ENCODE results near the gene HSBP1L1. TPM values are rescaled to one million over a fixed set of nuclear protein-coding genes. Genes with fewer than 3 reads are reported as not detected.

The HSBP1L1 gene
- total and polyA plus RNA-seq, 2 donors: 4.9 to 8.6 TPM

DNA sequence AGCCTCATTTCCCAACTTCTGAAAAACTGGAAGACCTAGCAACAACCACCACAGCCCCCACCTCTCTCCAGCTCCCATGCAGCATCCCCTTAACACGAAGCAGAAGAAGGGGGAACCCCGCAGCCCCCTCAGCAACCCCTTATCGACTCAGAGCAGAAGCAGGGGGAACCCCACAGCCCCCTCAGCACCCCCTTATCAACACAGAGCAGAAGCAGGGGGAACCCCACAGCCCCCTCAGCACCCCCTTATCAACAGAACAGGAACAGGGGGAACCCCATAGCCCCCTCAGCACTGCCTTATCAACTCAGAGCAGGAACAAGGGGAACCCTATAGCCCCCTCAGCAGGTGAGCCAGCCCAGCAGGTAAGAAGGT is 19.7 kb upstream of the HSBP1L1 start:
- DNase-seq (ENCODE audit: extremely low spot score): no peak
- no peaks in the 10 kb centered on the region for H3K36me3 ChIP-seq (ENCODE audit: insufficient read depth)
- no peak overlapping the region for H3K4me3 ChIP-seq (ENCODE audit: low read depth, low read length)
- no peaks in the 10 kb centered on the region for H3K4me1 ChIP-seq (ENCODE audit: insufficient read depth)
- WGBS: 77% methylated on average over 3 of the region's 3 CpGs
- H3K27ac ChIP-seq (ENCODE audit: low read depth): no peak overlapping the region

DNA sequence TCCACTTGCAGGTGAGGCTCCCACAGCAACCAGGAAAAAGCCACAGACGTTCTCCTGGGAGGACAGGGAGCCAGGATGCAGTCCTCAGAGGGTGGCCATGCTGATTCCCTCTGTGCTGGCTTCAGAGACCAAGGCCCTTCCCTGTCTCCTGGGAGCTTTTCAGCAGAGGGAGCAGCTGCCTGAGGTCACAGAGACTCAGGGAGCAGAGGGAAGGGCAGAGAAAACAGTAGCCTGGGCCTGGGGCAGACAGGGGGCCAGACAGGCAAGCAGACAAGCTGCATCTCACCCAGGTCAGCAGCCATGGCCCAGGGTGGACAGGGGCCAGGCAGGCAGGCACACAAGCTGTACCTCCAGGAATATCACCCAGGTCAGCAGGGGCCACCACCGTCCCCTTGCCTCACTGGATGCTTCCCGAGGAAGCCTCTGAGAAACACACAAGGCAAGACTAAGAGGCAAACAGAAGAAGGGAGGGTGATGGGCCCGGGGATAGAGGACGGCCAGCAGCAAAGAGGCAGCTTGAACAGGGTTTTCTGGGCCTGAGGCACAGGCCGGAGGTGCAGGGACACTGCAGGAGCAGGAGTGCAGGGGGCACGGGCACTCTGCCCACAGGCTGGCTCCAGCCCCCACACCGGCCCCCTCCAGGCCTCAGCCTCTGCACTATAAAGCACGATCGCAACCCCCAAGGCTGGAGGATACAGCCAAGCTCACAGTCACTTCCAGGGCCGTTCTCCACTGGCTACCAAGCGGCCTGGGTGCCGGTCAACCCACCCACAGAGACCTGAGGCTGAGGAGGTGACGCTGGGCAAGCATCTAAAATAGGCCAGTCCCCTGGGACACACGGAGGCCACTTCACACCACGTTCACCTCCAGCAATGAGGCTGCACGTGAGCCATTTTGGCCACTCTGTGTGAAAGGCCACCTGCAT is 19.1 kb upstream of the HSBP1L1 start:
- no peaks in the 10 kb centered on the region for H3K36me3 ChIP-seq (ENCODE audit: insufficient read depth)

DNA sequence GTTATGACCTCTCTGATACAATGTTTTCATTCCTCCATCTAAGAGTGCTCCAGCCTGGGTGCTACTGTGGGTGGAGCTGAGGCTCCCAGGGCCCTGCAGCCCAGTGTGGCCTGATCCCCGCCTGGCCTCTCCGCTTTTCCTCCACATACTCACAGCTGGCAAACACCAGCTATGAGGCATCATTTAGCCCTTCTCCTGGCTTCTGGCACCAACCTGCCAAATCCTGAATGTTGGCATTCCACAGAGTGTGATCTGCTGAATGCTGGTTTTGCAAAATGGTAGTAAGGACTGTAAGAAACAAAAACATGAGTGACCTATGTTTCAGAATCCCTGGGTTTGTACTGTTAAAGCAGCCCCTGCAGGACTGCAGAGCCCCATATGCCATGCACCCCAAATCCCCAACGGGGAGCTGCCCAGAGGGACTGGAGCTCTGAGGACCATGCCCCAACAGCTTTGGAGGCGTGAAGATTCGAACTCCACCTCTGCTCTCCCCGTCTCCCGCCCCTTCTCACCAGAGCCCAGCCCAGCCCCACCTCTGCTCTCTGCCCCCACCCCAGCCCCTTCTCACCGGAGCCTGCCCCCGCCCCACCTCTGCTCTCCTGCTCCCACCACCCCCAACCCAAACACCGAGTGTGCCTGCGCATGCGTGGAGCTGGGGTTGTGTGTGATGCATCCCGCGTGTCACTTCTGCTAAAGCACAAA is 17.2 kb upstream of the HSBP1L1 start:
- no peak for DNase-seq (ENCODE audit: extremely low spot score)
- Histone ChIP-seq H3K4me3 (ENCODE audit: low read depth, low read length) (no peak overlapping the region), H3K4me1 (ENCODE audit: insufficient read depth) (no peaks in the 10 kb centered on the region), H3K36me3 (ENCODE audit: insufficient read depth) (no peaks in the 10 kb centered on the region), H3K27ac (ENCODE audit: low read depth) (no peak overlapping the region)
- 87% methylated on average over 14 of the region's 14 CpGs for WGBS

More for the DNA sequence above, 19.1 kb upstream of the HSBP1L1 start:
- Histone ChIP-seq H3K4me1 (ENCODE audit: insufficient read depth) (no peaks in the 10 kb centered on the region), H3K4me3 (ENCODE audit: low read depth, low read length) (no peak overlapping the region), H3K27ac (ENCODE audit: low read depth) (no peak overlapping the region)
- WGBS: 80% methylated on average over 17 of the region's 17 CpGs
- DNase-seq (ENCODE audit: extremely low spot score): no peak

DNA sequence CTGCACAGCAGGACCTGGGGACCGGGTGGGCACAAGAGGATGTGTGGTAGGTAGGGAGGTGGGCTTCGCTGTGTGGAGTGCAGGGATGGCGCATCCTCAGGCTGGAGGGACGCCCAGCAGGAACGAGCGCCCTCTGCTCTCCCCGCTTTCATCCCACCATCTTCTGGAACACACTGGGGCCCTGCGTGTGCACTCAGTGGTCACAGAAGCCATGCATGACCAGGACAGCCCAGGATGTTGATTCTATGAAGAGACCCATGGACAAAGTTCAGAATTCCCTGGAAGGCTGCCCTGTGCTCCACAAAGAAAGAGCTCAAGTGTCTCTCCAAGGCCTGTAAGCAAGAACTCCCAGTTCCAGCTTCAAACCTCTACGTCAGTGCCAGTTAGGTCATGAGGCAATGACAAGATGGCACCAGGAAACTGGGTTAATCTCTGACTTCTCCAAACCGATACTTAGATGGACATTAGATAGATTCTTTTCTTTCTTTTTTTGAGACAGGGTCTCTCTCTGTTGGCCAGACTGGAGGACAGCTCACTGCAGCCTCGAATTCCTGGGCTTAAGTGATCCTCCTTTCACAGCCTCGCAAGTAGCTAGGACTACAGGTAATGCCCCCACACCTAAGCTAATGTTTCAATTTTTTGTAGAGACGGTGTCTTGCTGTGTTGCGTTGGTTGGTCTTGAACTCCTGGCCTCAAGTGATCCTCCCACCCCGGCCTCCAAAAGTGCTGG is 16.4 kb upstream of the HSBP1L1 start:
- WGBS: 94% methylated on average over 15 of the region's 15 CpGs
- Histone ChIP-seq H3K4me3 (ENCODE audit: low read depth, low read length) (no peak overlapping the region), H3K4me1 (ENCODE audit: insufficient read depth) (no peaks in the 10 kb centered on the region), H3K27ac (ENCODE audit: low read depth) (no peak overlapping the region), H3K36me3 (ENCODE audit: insufficient read depth) (no peaks in the 10 kb centered on the region)
- DNase-seq (ENCODE audit: extremely low spot score): no peak

DNA sequence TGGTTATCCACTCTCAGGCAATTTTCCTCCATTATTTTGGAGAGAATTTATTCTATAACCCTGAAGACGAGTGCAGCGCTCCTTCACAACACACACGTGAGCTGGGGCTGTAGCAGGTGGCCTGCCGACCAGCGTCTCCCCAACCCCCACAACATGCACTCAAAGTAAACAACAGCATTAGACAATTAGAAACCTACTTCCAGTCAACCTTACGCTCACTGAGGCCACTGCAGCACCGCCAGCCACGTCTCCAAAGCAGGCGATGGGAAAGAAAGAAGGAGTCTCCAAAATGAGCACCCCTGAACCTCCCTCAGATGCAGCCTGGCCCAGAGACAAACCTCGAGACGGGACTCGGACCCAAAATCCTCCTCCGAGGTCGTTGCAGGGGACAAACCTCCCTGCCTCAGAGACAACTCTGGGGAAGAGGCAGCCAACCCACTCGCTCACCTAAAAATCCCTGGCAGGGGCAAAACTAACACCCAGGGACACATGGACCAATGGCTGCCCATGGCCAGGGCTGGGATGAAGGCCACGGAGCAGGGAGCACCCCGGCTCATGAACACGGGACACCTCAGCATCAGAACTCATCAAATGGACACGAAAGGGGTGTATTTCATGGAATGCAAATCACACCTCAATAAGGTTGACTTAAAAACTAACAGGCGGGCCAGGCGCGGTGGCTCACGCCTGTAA is 15.6 kb upstream of the HSBP1L1 start:
- WGBS: 93% methylated on average over 23 of the region's 23 CpGs
- no peaks in the 10 kb centered on the region for H3K4me1 ChIP-seq (ENCODE audit: insufficient read depth)
- no peak overlapping the region for H3K27ac ChIP-seq (ENCODE audit: low read depth)
- no peak overlapping the region for H3K4me3 ChIP-seq (ENCODE audit: low read depth, low read length)
- H3K36me3 ChIP-seq (ENCODE audit: insufficient read depth): no peaks in the 10 kb centered on the region
- DNase-seq (ENCODE audit: extremely low spot score): no peak

DNA sequence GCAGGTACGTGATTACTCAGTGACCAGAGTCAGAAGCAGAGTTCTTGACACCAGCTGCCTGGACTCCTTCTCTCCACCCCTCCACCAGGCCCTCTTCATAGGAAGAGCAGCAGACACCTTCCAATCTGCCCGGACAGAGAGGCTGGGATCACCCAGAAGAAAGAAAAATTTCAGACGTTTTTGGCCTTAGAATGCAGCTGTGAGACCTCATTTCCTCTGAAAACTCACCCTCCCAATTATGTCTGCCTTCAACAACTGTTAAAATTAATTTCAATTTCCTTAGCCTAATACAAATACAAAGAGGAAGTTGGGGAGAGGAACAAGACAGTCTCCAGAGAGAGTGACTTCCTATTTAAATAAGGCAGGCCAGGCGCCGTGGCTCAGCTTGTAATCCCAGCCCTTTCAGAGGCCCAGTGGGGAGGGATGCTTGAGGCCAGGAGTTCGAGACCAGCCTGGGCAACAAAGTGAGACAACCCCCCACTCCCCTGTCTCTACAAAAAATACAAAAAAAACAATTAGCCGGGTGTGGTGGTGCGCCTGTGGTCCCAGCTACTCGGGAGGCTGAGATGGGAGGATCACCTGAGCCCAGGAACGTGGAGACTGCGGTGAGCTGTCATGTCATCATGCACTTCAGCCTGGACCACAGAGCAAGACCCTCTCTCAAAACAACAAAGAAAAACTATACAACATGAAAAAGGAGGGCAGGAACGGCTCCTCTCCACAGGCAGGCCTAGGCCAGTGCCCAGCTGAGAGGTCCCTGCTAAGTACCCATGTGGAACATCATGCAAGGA is 14.6 kb upstream of the HSBP1L1 start:
- no peaks in the 10 kb centered on the region for H3K36me3 ChIP-seq (ENCODE audit: insufficient read depth)
- no peak for DNase-seq (ENCODE audit: extremely low spot score)
- H3K4me3 ChIP-seq (ENCODE audit: low read depth, low read length): peak overlapping the region; percentile 96
- H3K4me1 ChIP-seq (ENCODE audit: insufficient read depth): no peaks in the 10 kb centered on the region
- H3K27ac ChIP-seq (ENCODE audit: low read depth): no peak overlapping the region
- 68% methylated on average over 12 of the region's 12 CpGs for WGBS

DNA sequence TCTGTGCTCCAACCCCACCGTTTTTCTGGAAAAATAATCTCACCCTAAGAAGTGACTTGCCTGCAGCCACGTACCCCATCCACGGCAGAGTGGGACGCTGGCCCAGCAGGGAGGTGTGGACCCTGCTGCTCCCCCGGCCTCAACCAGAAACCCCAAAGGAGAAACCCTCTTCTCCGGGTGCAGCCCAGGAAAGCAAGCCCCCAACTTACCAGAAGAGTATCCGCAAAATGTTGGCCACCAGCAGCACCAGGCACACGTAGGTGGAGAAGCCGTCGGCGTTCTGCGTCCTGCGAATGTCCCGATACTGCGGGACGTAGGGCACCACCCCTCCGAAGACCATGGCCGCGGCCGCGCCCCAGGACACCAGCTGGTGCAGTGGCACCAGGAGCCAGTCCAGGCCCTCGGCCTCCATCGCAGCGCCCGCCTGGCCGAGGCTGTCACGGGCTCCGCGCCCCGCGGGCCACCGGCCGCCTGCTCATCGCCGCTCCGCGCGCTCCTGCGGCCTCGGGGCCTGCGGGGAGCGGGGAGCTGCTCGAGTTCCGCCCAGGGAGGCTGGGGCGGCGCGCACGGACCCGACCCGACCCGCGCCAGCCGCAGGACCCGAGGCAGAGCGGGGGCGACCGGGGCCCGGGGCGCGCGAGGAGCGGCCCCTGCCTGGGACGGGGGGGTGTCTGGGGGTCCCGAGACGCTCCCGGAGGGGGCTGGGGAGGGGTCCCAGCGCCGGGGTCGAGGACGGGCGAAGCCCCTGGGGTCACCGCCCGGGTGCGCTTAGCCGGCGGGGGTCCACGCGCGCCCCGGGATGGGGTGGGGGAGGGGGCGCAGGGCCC is 13.7 kb upstream of the HSBP1L1 start:
- DNase-seq (ENCODE audit: extremely low spot score): no peak
- WGBS: 4% methylated on average over 81 of the region's 81 CpGs
- H3K4me1 ChIP-seq (ENCODE audit: insufficient read depth): no peaks in the 10 kb centered on the region
- no peak overlapping the region for H3K27ac ChIP-seq (ENCODE audit: low read depth)
- peak overlapping the region; percentile 96 for H3K4me3 ChIP-seq (ENCODE audit: low read depth, low read length)
- no peaks in the 10 kb centered on the region for H3K36me3 ChIP-seq (ENCODE audit: insufficient read depth)

DNA sequence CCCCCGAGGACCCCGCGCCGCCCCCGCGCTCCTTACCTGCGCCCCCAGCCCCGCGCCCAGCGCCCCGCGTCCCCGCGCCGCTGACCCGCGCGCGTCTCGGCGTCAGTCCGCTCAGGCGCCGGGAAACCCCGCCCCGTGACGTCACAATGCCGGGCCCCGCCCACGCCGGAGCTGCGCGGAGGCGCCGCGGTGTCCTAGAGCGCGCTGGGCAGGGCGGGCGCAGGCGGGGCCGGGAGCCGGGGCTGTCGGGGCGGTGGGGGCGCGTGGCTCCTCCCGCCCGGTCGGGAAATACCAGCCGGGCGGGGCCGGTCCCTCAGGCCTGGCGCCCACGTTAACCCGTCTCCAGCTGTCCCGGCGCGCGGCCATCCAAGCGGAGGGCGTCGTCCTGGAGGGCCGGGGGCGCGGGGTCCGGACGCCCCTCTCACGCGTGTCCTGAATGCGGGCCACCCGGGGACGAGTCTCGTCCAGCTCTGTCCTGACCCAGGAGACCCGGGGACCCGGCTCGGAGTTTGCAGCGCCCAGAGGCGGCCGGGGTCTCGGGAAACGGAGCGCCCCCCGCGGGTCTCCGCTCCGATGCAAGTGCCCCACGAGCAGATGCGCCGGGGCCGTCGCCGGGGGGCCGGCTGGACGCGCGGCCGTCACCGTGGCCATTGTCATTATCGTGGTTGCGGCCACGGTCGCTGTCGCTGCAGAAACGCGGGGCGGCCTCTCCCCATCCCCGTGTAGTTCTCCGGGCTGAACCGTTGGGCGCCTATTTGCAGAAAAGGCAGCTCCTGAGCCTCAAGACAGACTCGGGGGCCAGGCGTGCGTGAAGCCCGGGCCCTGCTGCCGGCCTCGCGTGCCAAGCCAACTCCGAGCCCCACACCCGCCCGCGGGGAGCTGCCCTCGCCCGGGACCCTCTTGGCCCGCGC is 12.6 kb upstream of the HSBP1L1 start, which contains the start of gene SLC66A2:
SLC66A2 (minus strand) TSS at position 109 of the 911 bp plus-strand sequence. CDS start 727 bp downstream, outside the sequence.
- Histone ChIP-seq H3K4me3 (ENCODE audit: low read depth, low read length) (peak within 1 kb of the TSS; percentile 96), H3K4me1 (ENCODE audit: insufficient read depth) (no peaks in the 10 kb centered on the region), H3K27ac (ENCODE audit: low read depth) (no peak within 1 kb of the TSS), H3K36me3 (ENCODE audit: insufficient read depth) (no peaks in the 10 kb centered on the region)
- DNase-seq (ENCODE audit: extremely low spot score): no peak
- WGBS: under 1% methylated on average over 126 of the region's 126 CpGs

DNA sequence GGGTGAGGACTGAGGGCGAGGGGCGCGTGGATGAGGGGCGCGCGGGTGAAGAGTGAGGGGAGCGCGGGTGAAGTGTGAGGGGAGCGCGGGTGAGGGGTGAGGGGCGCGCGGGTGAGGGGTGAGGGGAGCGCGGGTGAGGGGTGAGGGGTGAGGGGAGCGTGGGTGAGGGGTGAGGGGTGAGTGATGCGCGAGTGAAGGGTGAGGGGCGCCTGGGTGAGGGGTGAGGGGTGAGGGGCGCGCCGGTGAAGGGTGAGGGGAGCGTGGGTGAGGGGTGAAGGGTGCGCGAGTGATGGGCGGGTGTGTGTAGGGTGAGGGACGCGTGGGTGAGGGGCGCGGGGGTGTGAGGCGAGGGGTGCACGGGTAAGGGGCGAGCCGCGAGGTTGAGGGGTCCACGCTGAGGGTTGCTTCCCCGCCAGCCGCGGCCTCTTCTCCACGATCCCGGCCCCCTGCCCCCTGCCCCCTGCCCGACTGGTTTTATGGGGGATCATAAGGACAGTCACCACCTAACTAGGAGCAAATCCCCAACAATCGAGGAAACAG is 11.9 kb upstream of the HSBP1L1 start:
- DNase-seq (ENCODE audit: extremely low spot score): no peak

DNA sequence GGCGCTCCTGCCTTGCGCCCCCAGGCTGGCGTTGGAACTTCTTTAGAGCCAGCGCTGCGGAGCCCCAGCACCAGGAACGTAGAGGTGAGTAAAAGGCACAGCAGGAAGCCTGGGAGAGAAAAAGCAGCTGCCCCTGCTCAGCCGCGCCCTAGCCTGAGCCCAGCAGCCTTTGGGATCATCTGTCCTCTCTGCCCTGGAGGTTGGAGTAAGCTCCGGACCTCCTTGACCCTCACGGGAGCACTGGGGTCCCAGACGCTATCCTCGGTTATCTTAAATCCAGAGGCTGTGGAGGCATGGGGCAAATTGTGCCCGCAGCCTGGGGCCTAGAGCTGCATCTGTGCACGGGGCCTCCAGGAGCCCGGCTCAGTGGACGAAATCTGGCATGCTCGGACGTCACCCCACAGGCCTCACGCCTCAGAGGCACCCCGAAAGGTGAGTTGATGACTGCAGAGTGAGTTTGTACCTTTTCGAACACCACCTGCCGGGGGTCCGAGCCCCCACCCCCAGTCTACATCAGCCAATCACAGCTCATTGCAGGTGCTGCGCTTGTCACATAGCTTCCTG is 11.4 kb upstream of the HSBP1L1 start:
- Histone ChIP-seq H3K27ac (ENCODE audit: low read depth) (no peak overlapping the region), H3K4me3 (ENCODE audit: low read depth, low read length) (no peak overlapping the region), H3K4me1 (ENCODE audit: insufficient read depth) (no peaks in the 10 kb centered on the region), H3K36me3 (ENCODE audit: insufficient read depth) (no peaks in the 10 kb centered on the region)
- DNase-seq (ENCODE audit: extremely low spot score): no peak
- 80% methylated on average over 24 of the region's 24 CpGs for WGBS

More for the DNA sequence above, 11.9 kb upstream of the HSBP1L1 start:
- Histone ChIP-seq H3K4me1 (ENCODE audit: insufficient read depth) (no peaks in the 10 kb centered on the region), H3K27ac (ENCODE audit: low read depth) (no peak overlapping the region), H3K4me3 (ENCODE audit: low read depth, low read length) (peak overlapping the region; percentile 96), H3K36me3 (ENCODE audit: insufficient read depth) (no peaks in the 10 kb centered on the region)
- 20% methylated on average over 43 of the region's 43 CpGs for WGBS

Data from urinary bladder (tissue), 4 donors.